DND-41 (cell line): Measurements from ENCODE around the gene CDKN1B.

Experiments
- EZH2 ChIP-seq: IDR thresholded peaks from 3 replicates; pipeline ENCODE4 v1.6.1; 2012; ENCODE audit warnings: borderline replicate concordance, low read depth, mild to moderate bottlenecking, moderate library complexity, low read length, inconsistent platforms; ENCODE audit not compliant: severe bottlenecking
- TF ChIP-seq, protein P1 (sequence below): IDR thresholded peaks from 2 replicates; pipeline ENCODE4 v1.5.1; 2012; ENCODE audit warnings: borderline replicate concordance, low read length, moderate library complexity, mild to moderate bottlenecking; ENCODE audit not compliant: poor library complexity, severe bottlenecking; ENCODE audit errors: extremely low read depth

DNA sequence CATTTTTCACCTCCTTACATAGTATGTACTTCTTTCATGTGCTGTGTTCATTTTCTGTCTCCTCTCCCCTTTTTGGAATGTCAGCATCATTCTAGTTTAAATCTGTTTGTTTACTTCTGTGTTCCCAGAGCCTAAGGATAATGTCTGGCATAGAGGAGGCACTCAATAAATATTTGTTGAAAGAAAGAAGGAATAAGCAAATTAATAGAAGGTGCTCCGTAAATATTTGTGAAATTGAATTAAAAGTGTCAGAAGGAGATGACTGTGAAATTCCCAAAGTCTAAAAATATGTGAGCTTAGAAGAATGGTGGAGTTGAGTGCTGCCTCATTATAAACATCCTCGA lies 3.3 kb upstream of the CDKN1B start:
- TF ChIP-seq, protein P1, sequence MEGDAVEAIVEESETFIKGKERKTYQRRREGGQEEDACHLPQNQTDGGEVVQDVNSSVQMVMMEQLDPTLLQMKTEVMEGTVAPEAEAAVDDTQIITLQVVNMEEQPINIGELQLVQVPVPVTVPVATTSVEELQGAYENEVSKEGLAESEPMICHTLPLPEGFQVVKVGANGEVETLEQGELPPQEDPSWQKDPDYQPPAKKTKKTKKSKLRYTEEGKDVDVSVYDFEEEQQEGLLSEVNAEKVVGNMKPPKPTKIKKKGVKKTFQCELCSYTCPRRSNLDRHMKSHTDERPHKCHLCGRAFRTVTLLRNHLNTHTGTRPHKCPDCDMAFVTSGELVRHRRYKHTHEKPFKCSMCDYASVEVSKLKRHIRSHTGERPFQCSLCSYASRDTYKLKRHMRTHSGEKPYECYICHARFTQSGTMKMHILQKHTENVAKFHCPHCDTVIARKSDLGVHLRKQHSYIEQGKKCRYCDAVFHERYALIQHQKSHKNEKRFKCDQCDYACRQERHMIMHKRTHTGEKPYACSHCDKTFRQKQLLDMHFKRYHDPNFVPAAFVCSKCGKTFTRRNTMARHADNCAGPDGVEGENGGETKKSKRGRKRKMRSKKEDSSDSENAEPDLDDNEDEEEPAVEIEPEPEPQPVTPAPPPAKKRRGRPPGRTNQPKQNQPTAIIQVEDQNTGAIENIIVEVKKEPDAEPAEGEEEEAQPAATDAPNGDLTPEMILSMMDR, result no peak
- TF ChIP-seq EZH2, result no peak
